CD4-positive, alpha-beta T cell treated with Interleukin-17A for 1 hour (primary cell): ENCODE results near the gene C17orf107.
A peak's percentile ranks its signal among the peaks of the same experiment; 100 is the strongest.
"Not testable (repeated sequence)": the region's sequence is repeated elsewhere in the genome, so short reads cannot be mapped to it uniquely, and the experiment has no call there.

Experiments
- DNase-seq: peaks from one replicate; pipeline ENCODE4 v3.0.0-alpha.2; 2020

C17orf107 gene

GRCh38 chr17:4901108-4901647 is 1.8 kb downstream of the C17orf107 start:
- DNase-seq = peak; percentile 36

DNA sequence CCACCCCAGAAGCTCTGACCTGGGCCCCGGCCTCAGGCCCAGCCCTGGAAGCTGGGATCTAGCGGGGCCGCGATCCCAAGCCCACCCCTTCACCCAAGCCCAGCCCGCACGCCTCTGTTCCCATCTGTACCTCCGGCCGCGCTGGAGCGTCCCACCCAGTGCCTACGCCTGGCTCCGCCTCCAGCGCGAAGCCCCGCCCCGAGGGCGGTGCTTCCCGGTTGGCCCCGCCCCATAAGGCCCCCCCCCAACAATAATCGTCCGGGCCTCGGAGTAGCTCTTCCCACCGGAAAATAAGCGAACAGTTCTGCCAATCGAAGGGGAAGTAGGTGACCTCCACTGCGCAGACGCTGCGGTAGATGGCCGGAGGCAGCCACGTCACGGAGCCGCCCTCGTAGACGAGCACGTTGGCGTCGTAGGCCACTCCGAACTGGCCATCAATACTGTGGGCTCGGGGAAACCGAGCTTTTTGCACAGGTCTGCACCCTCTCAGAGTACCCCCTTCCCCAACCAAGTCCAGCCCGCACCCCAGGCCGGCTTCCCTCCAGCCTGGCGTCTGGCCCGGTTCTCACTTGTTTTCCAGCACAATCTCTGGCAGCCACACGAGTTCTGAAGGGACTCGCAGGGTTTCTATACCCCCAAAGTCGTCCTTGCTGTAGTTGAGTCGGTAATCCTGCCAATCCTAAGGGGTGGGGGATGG is 2.5 kb downstream of the C17orf107 start:
- peak; percentile 49 for DNase-seq

- no peak for DNase-seq
These were observed 3.2 kb downstream of the C17orf107 start for GRCh38 chr17:4902540-4902939.

- peak; percentile 86 for DNase-seq
These were observed 3.9 kb downstream of the C17orf107 start, which contains the start of gene CHRNE for GRCh38 chr17:4903051-4903818. TSS of gene CHRNE (minus strand) at chr17:4903098. CDS start at chr17:4903063, 35 bp downstream.

DNA sequence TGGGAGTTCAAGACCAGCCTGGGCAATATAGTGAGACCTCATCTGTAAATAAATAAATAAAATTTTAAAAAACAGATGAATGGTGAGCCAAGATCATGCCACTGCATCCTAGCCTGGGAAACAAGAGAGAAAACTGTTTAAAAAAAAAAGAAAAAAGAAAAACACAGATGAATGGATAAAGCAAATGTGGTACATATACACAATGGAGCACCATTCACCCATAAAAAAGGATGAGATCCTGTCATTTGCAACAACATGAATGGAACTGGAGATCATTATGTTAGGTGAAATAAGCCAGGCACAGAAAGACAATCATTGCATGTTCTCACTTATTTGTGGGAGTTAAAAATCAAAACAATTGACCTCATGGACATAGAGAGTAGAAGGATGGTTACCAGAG is 7.3 kb downstream of the C17orf107 start:
- not testable (repeated sequence) for DNase-seq

DNA sequence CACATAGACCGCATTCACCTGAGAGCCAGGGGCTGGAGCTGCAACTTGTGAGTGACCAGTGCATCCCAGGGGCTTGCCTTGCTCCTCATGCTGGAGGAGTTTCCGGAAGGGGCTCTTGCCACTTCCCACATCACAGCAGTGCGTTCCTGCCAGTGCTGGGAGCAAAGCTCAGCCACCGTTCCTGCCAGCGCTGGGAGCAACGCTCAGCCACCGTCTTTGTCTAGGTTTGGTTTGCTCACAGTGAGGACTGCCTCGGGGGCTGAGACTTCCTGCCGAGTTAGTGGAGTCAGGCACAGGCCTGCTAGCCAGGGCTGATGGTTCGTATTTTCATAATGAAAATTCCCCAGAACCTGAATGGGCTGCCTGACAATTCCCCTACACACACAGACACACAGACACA is 9.0 kb downstream of the C17orf107 start:
- no peak for DNase-seq

GRCh38 chr17:4908711-4909496 is 9.6 kb downstream of the C17orf107 start:
- peak; percentile 86 for DNase-seq

DNA sequence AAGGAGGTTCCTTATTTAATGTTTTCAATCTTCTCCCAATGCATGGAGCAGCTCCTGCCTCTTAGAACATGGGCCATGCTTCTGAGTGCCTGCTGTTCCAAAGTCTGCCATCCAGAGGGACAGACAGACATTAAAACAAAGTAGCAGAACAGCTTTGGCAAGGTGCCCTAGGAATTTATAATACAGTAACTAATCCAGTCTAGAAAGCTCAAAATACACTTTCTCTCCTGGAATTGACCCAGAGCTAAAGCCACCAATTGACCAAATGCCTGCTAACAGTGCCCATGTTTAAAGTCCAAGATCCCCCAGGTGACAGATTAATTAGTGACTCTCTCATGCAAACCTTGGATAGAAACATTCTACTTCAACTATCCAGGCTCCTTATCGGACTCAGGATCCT is 14.7 kb downstream of the C17orf107 start:
- no peak for DNase-seq

DNA sequence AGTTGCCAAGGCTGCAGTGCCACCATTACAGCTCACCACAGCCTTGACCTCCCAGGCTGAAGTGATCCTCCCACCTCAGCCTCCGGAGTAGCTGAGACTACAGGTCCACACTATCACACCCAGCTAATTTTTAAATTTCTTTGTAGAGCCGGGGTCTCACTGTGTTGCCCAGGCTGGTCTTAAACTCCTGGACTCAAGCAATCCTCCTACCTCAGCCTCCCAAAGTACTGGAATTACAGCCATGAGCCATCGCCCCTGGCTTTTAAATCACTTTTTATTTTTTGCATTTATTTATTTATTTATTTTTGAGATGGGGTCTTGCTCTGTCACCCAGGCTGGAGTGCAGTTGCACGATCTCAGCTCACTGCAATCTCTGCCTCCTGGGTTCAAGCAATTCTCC is 15.2 kb downstream of the C17orf107 start:
- DNase-seq = not testable (repeated sequence)

- no peak for DNase-seq
These were observed 20.2 kb downstream of the C17orf107 start for GRCh38 chr17:4919511-4920047.

DNA sequence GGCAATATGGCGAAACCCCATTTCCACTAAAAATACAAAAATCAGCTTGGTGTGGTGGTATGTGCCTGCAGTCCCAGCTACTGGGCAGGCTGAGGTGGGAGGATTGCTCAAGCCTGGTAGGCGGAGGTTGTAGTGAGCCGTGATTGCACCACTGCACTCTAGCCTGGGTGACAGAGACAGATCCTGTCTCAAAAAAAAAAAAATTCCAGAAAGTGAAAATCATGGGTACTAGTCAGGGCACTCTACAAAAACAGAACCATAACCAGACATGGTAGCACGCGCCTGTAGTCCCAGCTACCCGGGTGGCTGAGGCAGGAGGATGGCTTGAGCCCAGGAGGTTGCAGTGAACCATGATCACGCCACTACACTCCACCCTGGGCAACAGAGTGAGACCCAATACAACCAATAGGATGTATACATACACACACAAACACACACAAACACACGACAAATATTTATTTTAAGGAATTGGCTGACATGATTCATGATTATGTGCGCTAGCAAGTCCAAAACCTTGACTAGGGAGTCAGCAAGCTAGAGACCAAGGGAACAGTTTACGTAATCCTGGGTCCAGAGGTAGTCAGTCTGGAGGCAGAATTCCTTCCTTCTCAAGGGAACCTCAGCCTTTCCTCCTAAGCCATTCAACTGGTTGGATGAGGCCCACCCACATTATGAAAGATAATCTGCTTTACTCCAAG is 21.2 kb downstream of the C17orf107 start:
- no peak for DNase-seq

GRCh38 chr17:4921320-4921719 is 22.0 kb downstream of the C17orf107 start:
- DNase-seq = no peak

DNA sequence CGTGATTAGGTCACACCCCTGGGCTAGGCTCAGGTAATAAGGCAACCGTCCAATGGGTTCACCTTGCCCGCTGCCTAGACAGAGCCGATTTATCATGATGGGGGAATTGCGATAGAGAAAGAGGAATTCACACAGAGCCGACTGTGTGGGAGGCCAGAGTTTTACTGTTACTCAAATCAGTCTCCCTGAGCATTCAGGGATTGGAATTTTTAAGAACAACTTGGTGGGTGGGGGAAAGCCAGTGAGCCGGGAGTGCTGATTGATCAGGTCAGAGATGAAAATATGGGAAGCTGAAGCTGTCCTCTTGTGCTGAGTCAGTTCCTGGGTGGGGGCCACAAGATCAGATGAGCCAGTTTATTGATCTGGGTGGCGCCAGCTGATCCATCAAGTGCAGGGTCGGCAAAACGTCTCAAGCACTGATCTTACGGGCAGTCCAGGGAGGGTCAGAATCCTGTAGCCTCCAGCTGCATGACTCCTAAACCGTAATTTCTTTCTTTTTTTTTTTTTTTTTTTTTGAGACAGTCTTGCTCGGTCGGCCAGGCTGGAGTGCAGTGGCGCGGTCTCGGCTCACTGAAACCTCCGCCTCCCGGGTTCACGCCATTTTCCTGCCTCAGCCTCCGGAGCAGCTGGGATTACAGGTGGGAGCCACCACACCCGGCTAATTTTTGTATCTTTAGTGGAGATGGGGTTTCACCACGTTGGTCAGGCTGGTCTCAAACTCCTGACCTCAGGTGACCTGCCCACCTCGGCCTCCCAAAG is 27.4 kb downstream of the C17orf107 start:
- not testable (repeated sequence) for DNase-seq

GRCh38 chr17:4928881-4929280 is 29.5 kb downstream of the C17orf107 start:
- DNase-seq = no peak

- no peak for DNase-seq
These were observed 32.6 kb downstream of the C17orf107 start, which contains the start of gene GP1BA for GRCh38 chr17:4931963-4932362. TSS of gene GP1BA (plus strand) at chr17:4932277. CDS start at chr17:4932605, 328 bp downstream.

GRCh38 chr17:4932756-4933155 is 33.4 kb downstream of the C17orf107 start:
- no peak for DNase-seq

- DNase-seq = no peak
These were observed 34.3 kb downstream of the C17orf107 start for GRCh38 chr17:4933646-4934045.

- peak; percentile 26 for DNase-seq
These were observed 35.0 kb downstream of the C17orf107 start for GRCh38 chr17:4934173-4934979.

DNA sequence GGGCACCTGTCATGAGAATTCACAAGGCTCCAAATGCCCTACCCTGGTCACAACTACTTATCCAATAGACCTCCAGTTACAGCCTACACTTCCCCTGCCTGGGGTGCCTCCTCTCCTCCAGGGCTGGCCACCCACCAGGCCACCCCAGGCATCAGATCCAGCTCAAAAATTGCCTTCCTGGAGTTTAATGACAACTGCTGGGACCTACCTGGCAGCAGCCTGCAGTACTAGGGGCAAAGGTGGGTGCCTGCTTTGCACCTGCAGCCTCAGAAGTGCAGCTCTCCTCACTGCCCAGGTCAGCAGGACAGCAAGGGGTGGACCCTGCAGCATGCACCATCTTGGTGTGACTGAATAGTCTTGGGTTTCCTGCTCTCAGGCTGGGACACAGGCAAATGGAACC is 36.3 kb downstream of the C17orf107 start:
- DNase-seq = no peak

- DNase-seq = no peak
These were observed 37.1 kb downstream of the C17orf107 start for GRCh38 chr17:4936436-4936835.
